Measurements from ENCODE around the gene WWOX. TPM values are rescaled to one million over a fixed set of nuclear protein-coding genes. Genes with fewer than 3 reads are reported as not detected.

The WWOX gene
- total and polyA plus RNA-seq, 2 of the 4 experiments (the other 2 are of a cell fraction) = 2.7 to 5.4 TPM

DNA sequence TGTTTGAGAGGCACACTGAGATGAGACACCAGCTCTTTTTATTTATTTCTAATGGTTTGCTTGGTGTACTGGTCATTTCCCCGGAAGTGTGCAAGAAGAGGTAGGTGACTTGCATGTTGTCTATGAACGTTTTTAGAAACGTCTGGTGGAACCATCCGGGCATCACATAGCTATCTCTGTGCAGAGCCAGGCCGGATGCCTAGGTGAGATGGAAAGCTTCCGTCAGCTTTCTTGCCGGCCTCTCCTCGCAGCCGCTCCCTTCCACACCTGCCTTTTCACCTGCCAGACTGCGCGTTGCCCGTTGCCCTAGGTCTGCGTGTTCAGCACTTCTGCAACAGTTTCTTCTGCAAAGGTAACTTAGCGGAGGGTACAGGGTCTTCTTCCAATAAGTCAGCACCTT, 416.0 kb downstream of the WWOX start:
- no TSS peak for BruUV-seq (replicated peaks)
- in situ Hi-C loops (cut with MboI; ENCODE audit: low sequenced_read_pairs) = no loop called here
- ATAC-seq (ENCODE audit: low read depth) = no peak

More for the DNA sequence above, 416.0 kb downstream of the WWOX start:
- Histone ChIP-seq H3K9me1 (ENCODE audit: insufficient read depth, low read length) (no peaks in the 10 kb centered on the region), H3K18ac (ENCODE audit: low read depth, low read length) (no peak overlapping the region), H4K20me1 (ENCODE audit: insufficient read depth, low read length) (no peaks in the 10 kb centered on the region), H3K4ac (ENCODE audit: low read depth, low read length) (no peak overlapping the region), H3K4me1 (ENCODE audit: control insufficient read depth, insufficient read depth, low read length) (no peaks in the 10 kb centered on the region), H2BK15ac (ENCODE audit: low read depth, low read length) (no peak overlapping the region), H4K91ac (ENCODE audit: insufficient read depth, low read depth, low read length) (no peak overlapping the region), H3K79me1 (ENCODE audit: low read depth in 1 of 2, low read length in 2 of 2) (no peaks in the 10 kb centered on the region), H3K4me2 (ENCODE audit: low read depth, low read length) (no peak overlapping the region), H2AK5ac (ENCODE audit: low read depth, low read length) (no peak overlapping the region), H3K56ac (ENCODE audit: extremely low read depth, insufficient read depth, low read length) (no peak overlapping the region), H3K9ac (ENCODE audit: low read depth, low read length) (no peak overlapping the region), H2AFZ (replicated peaks; ENCODE audit: low read length, poor library complexity) (no peak overlapping the region), H2BK5ac (ENCODE audit: low read depth, low read length, poor library complexity, severe bottlenecking) (no peak overlapping the region), H4K8ac (ENCODE audit: low read depth in 2 of 2, low read length in 2 of 2) (no peak overlapping the region), H4K5ac (ENCODE audit: low read depth, low read length) (no peak overlapping the region), H3K27ac (ENCODE audit: insufficient read depth, low read length) (no peak overlapping the region), H3K36me3 (ENCODE audit: control insufficient read depth, insufficient read depth, low read length) (no peaks in the 10 kb centered on the region), H3K9me3 (ENCODE audit: control insufficient read depth, insufficient read depth, low read length) (peaks cover 16% of the 10 kb centered on the region), H2AK9ac (replicated peaks; ENCODE audit: low read depth, low read length, poor library complexity) (no peak overlapping the region), H2BK120ac (ENCODE audit: low read depth, low read length) (no peak overlapping the region), H3K23ac (ENCODE audit: low read depth, low read length) (no peak overlapping the region), H3K4me3 (ENCODE audit: insufficient read depth, low read depth, low read length) (no peak overlapping the region), H2BK20ac (ENCODE audit: low read depth, low read length) (no peak overlapping the region), H3K14ac (replicated peaks; ENCODE audit: low read depth, low read length) (no peak overlapping the region), H3K27me3 (ENCODE audit: control insufficient read depth, insufficient read depth, low read length) (no peaks in the 10 kb centered on the region)
- no peak for DNase-seq
- ChIA-PET CTCF (no interaction called here), POLR2A (ENCODE audit: unreplicated experiment) (no interaction called here)
- TF ChIP-seq RFX5 (IDR thresholded peaks at IDR 0.05; ENCODE audit: low read depth, low read length) (no peak), RCOR1 (IDR thresholded peaks at IDR 0.05; ENCODE audit: insufficient replicate concordance, low read length) (no peak), MAZ (IDR thresholded peaks at IDR 0.05; ENCODE audit: borderline replicate concordance, low read depth, low read length) (no peak), RAD21 (IDR thresholded peaks at IDR 0.05; ENCODE audit: low read length) (no peak)
- TF ChIP-seq, protein P1, sequence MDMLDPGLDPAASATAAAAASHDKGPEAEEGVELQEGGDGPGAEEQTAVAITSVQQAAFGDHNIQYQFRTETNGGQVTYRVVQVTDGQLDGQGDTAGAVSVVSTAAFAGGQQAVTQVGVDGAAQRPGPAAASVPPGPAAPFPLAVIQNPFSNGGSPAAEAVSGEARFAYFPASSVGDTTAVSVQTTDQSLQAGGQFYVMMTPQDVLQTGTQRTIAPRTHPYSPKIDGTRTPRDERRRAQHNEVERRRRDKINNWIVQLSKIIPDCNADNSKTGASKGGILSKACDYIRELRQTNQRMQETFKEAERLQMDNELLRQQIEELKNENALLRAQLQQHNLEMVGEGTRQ (IDR thresholded peaks at IDR 0.05; ENCODE audit: low read depth, low read length) = no peak
- dilution Hi-C loops (cut with HindIII; ENCODE audit: low sequenced_read_pairs, unreplicated experiment) (no loop called here), intact Hi-C loops (cut with micrococcal nuclease) (no loop called here)
- WGBS, 2 experiments (ENCODE audit: extremely low coverage in 2 of 2, insufficient read length in 1 of 2) = 77% methylated on average over 6 of the region's 14 CpGs; no CpG with 5 or more reads in 1 of the 2 experiments
